Measurements from ENCODE around the gene LRP2. TPM values are rescaled to one million over a fixed set of nuclear protein-coding genes. Genes with fewer than 3 reads are reported as not detected.

The LRP2 gene
- total and polyA plus RNA-seq, 7 donors = 1.9 TPM; not detected in 6

GRCh38 chr2:169178364-169178763 lies 184.0 kb downstream of the LRP2 start:
- Histone ChIP-seq H3K9me3 (no peaks in the 10 kb centered on the region), H3K36me3 (no peaks in the 10 kb centered on the region), H3K27me3 (no peaks in the 10 kb centered on the region), H3K27ac (no peak overlapping the region), H3K4me1 (no peaks in the 10 kb centered on the region), H3K4me3 (no peak overlapping the region)
- intact Hi-C loops (cut with DNase I) = no loop called here
- WGBS, 2 donors = 83 to 93% methylated on average over 5 of the region's 5 CpGs
- TF ChIP-seq CTCF (IDR thresholded peaks at IDR 0.05) (no peak), POLR2AphosphoS5 (IDR thresholded peaks at IDR 0.05) (no peak), EP300 (IDR thresholded peaks at IDR 0.05) (no peak), POLR2A (IDR thresholded peaks at IDR 0.05) (no peak)
- DNase-seq = no peak

GRCh38 chr2:169175112-169175511 lies 187.2 kb downstream of the LRP2 start:
- TF ChIP-seq POLR2AphosphoS5 (IDR thresholded peaks at IDR 0.05) = no peak
- no peak for TF ChIP-seq POLR2A (IDR thresholded peaks at IDR 0.05)
- no peaks in the 10 kb centered on the region for H3K4me1 ChIP-seq
- 85 to 93% methylated on average over 10 of the region's 10 CpGs for WGBS, 2 donors

GRCh38 chr2:169173876-169174275 lies 188.5 kb downstream of the LRP2 start:
- H3K9me3 ChIP-seq = no peaks in the 10 kb centered on the region
- intact Hi-C loops (cut with DNase I) = no loop called here
- no peaks in the 10 kb centered on the region for H3K36me3 ChIP-seq
- 72 to 83% methylated on average over 9 of the region's 9 CpGs for WGBS, 2 donors
- H3K4me1 ChIP-seq = no peaks in the 10 kb centered on the region
- H3K27ac ChIP-seq = no peak overlapping the region
- no peaks in the 10 kb centered on the region for H3K27me3 ChIP-seq
- TF ChIP-seq CTCF (IDR thresholded peaks at IDR 0.05) = no peak
- no peak for TF ChIP-seq POLR2A (IDR thresholded peaks at IDR 0.05)
- no peak for TF ChIP-seq EP300 (IDR thresholded peaks at IDR 0.05)
- no peak for TF ChIP-seq POLR2AphosphoS5 (IDR thresholded peaks at IDR 0.05)
- no peak for DNase-seq
- no peak overlapping the region for H3K4me3 ChIP-seq

More at GRCh38 chr2:169175112-169175511, 187.2 kb downstream of the LRP2 start:
- Histone ChIP-seq H3K27me3 (no peaks in the 10 kb centered on the region), H3K36me3 (no peaks in the 10 kb centered on the region), H3K4me3 (no peak overlapping the region), H3K27ac (no peak overlapping the region), H3K9me3 (no peaks in the 10 kb centered on the region)
- intact Hi-C loops (cut with DNase I) = no loop called here
- DNase-seq = no peak

- H3K9me3 ChIP-seq = no peaks in the 10 kb centered on the region
- no peaks in the 10 kb centered on the region for H3K27me3 ChIP-seq
- H3K4me1 ChIP-seq = no peaks in the 10 kb centered on the region
- no peak overlapping the region for H3K4me3 ChIP-seq
- intact Hi-C loops (cut with DNase I) = no loop called here
- DNase-seq = no peak
- TF ChIP-seq POLR2A (IDR thresholded peaks at IDR 0.05) = no peak
- no peaks in the 10 kb centered on the region for H3K36me3 ChIP-seq
- WGBS, 2 donors = 77 to 83% methylated on average over 2 of the region's 2 CpGs
- no peak overlapping the region for H3K27ac ChIP-seq
These were observed 189.4 kb downstream of the LRP2 start for GRCh38 chr2:169172914-169173313.

- no peak overlapping the region for H3K27ac ChIP-seq
- intact Hi-C loops (cut with DNase I) = no loop called here
- no peak overlapping the region for H3K4me3 ChIP-seq
- no peaks in the 10 kb centered on the region for H3K4me1 ChIP-seq
- no peaks in the 10 kb centered on the region for H3K9me3 ChIP-seq
- DNase-seq = no peak
- no peaks in the 10 kb centered on the region for H3K36me3 ChIP-seq
- H3K27me3 ChIP-seq = no peaks in the 10 kb centered on the region
- 56 to 76% methylated on average over 2 of the region's 2 CpGs for WGBS, 2 donors
- TF ChIP-seq CTCF (IDR thresholded peaks at IDR 0.05) = no peak
- no peak for TF ChIP-seq EP300 (IDR thresholded peaks at IDR 0.05)
- no peak for TF ChIP-seq POLR2AphosphoS5 (IDR thresholded peaks at IDR 0.05)
- no peak for TF ChIP-seq POLR2A (IDR thresholded peaks at IDR 0.05)
These were observed 190.1 kb downstream of the LRP2 start for GRCh38 chr2:169172151-169172735.

- Histone ChIP-seq H3K9me3 (no peaks in the 10 kb centered on the region), H3K4me3 (no peak overlapping the region), H3K36me3 (no peaks in the 10 kb centered on the region), H3K27ac (no peak overlapping the region), H3K27me3 (no peaks in the 10 kb centered on the region), H3K4me1 (no peaks in the 10 kb centered on the region)
- WGBS, 2 donors = 91 to 94% methylated on average over 3 of the region's 3 CpGs
- TF ChIP-seq POLR2AphosphoS5 (IDR thresholded peaks at IDR 0.05) (no peak), EP300 (IDR thresholded peaks at IDR 0.05) (no peak), CTCF (IDR thresholded peaks at IDR 0.05) (no peak)
- DNase-seq = no peak
- intact Hi-C loops (cut with DNase I) = no loop called here
These were observed 196.5 kb downstream of the LRP2 start for GRCh38 chr2:169165791-169166190.
